Prostate gland (tissue), 2 donors: ENCODE results near the gene SCAMP1.

Experiments
- CTCF ChIP-seq, 4 experiments: fragments of 200-600 bp in 2 of 4; fragments of 450-650 bp in 2 of 4; sonication (generic) in 2 of 4; IDR thresholded peaks; 1 replicate in 3 of 4; 2 replicates in 1 of 4; pipeline ENCODE4 v1.5.1; 2016 to 2019; ENCODE audit warnings: antibody characterized with exemption in 4 of 4, mild to moderate bottlenecking in 2 of 4, moderate library complexity in 2 of 4
- POLR2AphosphoS5 ChIP-seq: sonication (generic); formaldehyde crosslinking; IDR thresholded peaks from one replicate; pipeline ENCODE4 v1.6.1; 2017; ENCODE audit warnings: antibody characterized with exemption

- TF ChIP-seq POLR2AphosphoS5, result no peak
- TF ChIP-seq CTCF (IDR thresholded peaks at IDR 0.05), result no peak
Measured at GRCh38 chr5:78487846-78488245, 127.4 kb downstream of the SCAMP1 start.
